LNCAP (cell line): ENCODE results near the gene C11orf91.

Experiments used
- TF ChIP-seq, protein P1 (sequence below): fragments of 450-650 bp; IDR thresholded peaks from 2 replicates; pipeline ENCODE4 v1.5.1; 2017; ENCODE audit warnings: mild to moderate bottlenecking

Gene C11orf91

GRCh38 chr11:33659370-33660139 is 41.1 kb downstream of the C11orf91 start:
- TF ChIP-seq, protein P1, sequence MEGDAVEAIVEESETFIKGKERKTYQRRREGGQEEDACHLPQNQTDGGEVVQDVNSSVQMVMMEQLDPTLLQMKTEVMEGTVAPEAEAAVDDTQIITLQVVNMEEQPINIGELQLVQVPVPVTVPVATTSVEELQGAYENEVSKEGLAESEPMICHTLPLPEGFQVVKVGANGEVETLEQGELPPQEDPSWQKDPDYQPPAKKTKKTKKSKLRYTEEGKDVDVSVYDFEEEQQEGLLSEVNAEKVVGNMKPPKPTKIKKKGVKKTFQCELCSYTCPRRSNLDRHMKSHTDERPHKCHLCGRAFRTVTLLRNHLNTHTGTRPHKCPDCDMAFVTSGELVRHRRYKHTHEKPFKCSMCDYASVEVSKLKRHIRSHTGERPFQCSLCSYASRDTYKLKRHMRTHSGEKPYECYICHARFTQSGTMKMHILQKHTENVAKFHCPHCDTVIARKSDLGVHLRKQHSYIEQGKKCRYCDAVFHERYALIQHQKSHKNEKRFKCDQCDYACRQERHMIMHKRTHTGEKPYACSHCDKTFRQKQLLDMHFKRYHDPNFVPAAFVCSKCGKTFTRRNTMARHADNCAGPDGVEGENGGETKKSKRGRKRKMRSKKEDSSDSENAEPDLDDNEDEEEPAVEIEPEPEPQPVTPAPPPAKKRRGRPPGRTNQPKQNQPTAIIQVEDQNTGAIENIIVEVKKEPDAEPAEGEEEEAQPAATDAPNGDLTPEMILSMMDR = no peak

DNA sequence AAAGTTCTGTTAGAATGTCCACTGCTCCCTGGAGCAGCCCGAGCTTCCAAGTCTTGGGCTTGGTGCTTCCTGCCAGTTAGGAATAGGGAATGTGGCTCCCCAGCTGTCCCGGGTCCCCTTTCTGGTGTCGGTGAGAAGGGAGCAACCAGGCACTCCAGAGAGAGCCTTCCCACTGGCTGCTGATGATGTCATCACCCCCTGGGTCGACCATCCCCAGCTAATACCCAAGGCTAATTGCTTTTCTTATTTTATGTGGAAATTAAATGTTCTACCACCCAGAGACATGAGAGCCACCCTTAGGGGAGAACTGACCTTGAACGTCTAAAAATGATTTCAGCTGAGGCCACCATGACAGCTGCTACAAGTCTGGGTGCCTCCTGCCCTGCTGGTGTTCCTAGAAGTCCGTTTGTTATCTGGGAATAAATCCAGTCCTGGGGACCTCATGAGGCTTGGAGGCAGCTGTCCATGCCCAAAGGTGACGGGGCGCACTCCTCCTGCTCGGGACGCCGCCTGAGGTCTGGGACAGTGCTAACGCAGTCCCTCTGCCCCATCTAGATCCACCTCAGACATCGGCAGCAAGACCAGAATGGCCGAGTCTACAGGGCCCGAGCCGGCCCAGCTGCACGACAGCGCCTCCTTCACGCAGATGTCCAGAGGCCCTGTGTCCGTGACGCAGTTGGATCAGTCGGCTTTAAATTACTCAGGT is 42.3 kb downstream of the C11orf91 start:
- TF ChIP-seq, protein P1 = no peak

GRCh38 chr11:33657757-33658156 is 42.9 kb downstream of the C11orf91 start:
- TF ChIP-seq, protein P1 = no peak

DNA sequence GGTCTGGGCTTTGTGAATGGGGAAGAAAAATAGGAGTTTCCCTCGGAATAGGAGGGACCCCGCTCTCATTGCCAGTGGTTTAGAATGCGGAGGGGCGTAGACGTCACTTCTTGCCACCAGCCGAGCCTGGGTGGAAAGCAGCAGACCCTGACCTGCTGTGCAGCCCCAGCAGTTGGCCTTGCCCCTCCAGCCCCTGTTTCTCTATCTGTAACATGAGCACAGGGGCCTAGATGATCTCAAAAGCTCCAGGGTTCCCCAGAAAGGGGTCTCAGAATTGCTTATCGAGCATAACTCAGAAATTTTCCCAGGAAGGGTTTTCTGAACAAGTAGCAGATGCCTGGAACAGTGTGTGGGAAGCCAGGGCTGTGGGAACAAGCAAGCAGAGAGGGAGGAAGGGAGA is 43.9 kb downstream of the C11orf91 start:
- TF ChIP-seq, protein P1 = no peak

DNA sequence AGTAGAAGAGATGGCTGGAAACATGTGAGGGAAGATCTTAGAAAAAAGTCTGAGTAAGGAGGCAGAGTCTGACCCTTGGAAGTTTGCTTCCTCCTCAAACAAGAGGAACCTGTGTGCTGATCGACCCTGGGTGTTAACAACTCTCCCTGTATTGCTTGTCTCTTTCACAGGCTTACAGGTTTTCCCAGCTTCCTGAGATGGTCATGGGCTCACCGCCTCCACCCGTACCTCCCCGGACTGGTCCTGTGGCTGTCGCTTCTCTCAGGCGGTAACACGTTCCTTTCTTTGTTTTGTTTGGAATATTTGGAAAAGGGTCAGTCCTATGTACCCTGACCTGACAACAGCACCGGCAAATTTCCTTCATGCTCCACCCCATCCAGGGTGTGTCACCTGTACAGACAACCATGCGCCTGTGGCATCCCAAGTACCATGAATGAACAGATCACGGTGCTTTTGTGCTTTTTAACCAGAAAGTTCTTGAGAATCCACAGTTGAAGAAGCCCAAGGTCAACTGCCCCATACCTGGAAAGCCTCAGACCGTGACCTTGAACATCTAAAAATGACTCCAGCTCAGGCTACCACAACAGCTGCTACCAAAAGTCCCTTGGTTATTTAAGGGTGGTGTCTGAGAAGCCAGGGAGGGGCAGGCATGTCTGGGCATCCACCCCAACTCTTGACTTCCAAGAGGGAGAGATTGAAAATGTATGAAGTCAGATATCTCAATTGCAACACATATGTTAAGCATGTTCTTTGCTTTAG is 44.6 kb downstream of the C11orf91 start:
- TF ChIP-seq, protein P1 = no peak

DNA sequence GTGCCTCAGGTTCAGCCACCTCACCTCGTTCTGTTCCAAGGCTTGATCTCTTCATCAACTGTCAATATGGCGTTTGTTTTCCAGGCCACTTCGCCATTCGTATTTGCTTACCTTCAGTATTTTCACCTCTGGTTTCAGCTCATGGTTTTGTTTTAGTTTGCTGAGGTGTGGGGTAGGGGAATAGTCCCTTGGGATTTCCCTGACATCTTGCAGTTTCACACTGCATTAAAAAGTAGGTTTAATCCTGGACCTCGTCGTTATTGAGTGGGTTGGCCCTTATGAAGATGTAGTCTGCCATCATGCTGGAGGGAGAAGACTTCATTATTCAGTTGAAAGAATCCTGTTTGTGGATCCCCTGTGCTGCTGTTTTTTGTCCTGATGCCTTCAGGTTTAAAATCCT is 46.0 kb downstream of the C11orf91 start:
- TF ChIP-seq, protein P1 = no peak

DNA sequence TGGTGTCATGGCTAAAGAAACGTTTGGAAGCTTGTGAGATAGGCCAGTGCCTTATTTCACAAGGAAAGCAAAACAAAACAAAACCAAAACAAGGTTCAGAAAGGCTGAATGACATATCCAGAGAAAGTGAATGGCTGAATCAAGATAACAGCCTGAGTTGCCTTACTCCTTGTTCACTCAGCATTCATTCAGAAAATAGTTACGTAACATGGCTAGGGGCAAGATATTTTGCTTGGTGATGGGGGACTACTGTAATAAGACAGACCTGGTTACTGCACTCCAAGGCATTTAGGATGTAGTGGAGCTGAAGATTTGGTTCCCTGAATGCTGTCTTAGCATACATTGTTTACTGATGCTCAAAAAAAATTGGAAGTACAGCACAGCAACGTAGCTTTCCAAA is 47.7 kb downstream of the C11orf91 start:
- TF ChIP-seq, protein P1 = no peak
